Embryonic facial prominence (tissue), 1 donor: ENCODE results near the gene RARG.
"Not testable (repeated sequence)": the region's sequence is repeated elsewhere in the genome, so short reads cannot be mapped to it uniquely, and the experiment has no call there.

Source experiments
- DNase-seq: peaks from one replicate; pipeline ENCODE4 v3.0.0-alpha.2; 2016; ENCODE audit errors: extremely low spot score

RARG gene

DNA sequence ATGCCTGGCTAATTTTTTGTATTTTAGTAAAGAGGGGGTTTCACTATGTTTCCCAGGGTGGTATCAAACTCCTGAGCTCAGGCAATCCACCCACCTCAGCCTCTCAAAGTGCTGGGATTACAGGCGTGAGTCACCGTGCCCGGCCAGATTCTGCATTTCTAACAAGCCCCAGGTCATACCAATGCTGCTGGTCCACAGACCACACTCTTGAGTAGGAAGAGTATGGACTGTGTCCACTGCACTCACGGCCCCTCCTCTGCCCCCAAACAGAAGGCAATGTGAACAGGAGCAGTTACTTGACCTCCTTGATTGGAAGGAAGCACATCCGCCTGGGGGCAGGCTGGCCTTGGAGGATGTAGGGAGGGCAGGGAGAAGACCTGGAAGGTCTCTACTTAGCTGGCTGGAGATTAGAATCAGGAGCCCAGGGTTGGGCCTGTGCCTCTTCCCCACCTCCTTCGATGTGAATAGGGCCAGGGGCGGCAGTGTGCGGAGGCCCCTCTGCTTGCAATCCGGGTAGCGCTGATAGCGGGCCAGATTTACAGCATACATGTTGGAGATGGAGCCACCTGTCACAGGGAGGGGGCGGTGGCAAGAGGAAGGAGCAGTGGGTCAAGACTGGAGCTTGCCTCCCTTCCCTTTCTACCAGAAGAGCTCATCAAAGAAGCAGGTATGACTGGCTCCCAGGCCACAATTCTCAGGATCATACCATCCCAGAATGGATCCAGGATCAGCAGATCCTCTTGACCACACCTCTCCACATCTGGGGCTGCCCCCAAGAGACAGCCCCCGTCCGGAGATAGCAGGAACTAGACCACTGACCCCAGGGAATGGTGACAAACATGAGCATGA, 60.9 kb downstream of the RARG start:
- no peak for DNase-seq

- no peak for DNase-seq
These were observed 61.8 kb downstream of the RARG start for GRCh38 chr12:53170215-53170614.

- no peak for DNase-seq
These were observed 62.4 kb downstream of the RARG start for GRCh38 chr12:53169644-53170043.

- DNase-seq: no peak
These were observed 65.2 kb downstream of the RARG start for GRCh38 chr12:53166837-53167236.

GRCh38 chr12:53163008-53163407, 69.0 kb downstream of the RARG start:
- not testable (repeated sequence) for DNase-seq

GRCh38 chr12:53161119-53161911, 70.7 kb downstream of the RARG start:
- DNase-seq: no peak

DNA sequence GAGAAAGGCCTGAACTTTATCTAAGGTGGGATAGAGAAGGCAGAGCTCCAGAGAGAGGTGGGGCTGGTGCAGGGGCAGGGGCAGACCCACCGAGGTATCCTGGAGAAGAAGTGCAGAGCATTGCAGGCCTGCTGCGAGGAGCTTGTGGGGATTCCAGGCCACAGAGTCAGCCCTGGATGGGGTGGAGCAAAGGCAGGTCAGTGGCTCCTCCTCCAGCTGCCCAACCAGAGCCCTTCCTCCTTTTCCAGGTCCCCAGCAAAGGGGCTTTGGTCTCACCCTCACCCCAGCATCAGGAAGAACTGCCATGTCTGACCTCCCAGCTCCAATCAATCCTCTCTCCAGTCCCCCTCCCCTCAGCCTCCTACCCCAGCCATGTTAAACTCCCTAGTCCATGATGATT, 71.3 kb downstream of the RARG start:
- DNase-seq: no peak
